HG02981 (cell line): Measurements from ENCODE around the gene MAL.

Experiments used
- ATAC-seq: cut with Tn5 transposase; IDR thresholded peaks from one replicate; pipeline ENCODE4 v1.9.1; 2021; ENCODE audit warnings: mild to moderate bottlenecking, moderate library complexity; ENCODE audit not compliant: unreplicated experiment

Gene MAL

DNA sequence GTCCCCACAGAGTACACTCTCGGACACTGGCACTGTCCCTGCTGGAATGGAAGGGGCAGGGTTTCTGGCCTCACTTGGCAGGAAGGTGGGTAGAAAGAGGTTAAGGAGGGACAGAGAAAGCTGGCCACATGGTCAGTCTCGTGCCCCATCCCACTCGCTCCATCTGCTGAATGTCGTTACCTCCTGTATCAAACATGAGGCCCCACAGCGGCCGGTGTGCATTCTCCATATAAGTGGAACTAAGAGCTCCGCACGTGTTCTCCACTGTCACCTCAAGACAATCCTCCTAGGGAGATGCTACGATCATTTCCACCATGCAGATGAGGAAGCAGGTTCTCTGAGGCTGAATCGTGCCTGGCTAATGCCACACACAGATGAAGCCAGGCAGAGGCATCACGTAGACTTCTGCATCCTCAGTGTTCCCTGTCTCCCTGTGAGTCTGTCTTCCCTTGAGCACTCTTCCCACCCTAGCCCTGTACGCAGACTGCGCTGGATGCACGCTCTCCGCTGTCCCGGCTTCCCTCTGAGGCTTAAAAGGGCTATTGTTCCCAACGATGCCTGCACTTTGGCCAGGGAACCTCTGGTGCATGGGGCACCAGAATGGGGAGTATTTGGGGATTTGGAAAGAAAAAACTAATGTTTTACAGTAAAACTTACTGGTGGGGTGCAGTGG lies 35.1 kb downstream of the MAL start:
- no peak for ATAC-seq

GRCh38 chr2:95061119-95061512 lies 35.6 kb downstream of the MAL start:
- no peak for ATAC-seq

DNA sequence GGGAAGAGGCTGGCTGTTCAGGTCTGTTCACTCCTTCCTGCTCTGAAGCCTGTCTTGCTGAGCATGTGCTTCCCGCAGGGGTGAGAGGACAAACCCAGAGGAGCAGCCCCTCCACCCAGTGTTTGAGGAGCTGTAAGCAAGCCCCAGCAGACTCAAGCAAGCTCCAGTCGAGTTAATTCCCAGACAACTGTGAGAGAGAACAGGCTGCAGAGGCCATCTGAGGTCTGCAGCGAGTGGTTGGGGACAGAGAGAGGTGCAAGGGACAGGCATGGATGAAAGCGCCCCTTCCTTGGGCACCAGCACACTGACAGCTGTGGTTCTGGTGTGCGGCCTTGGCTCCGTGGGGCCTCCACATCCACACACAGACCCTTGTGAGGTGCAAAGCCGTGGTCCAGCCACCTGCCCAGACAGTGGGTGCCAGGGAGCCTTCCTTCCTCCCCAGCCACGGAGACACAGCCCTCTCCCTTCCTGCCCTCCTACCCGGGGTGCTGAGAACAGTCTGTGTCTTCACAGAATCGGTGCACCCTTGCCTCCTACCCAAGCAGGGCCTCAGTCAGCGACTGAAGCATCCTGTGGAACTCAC lies 36.2 kb downstream of the MAL start:
- ATAC-seq: no peak

- peak; percentile 19 for ATAC-seq
Measured at GRCh38 chr2:95062242-95063085, 37.0 kb downstream of the MAL start.

- ATAC-seq: peak; percentile 61
Measured at GRCh38 chr2:95063086-95063958, 37.8 kb downstream of the MAL start.

GRCh38 chr2:95068256-95068655 lies 42.7 kb downstream of the MAL start:
- no peak for ATAC-seq

GRCh38 chr2:95069465-95069864 lies 44.0 kb downstream of the MAL start:
- ATAC-seq: no peak

- ATAC-seq: no peak
Measured at GRCh38 chr2:95071856-95072255, 46.3 kb downstream of the MAL start.

GRCh38 chr2:95072424-95072823 lies 46.9 kb downstream of the MAL start:
- no peak for ATAC-seq

- ATAC-seq: no peak
Measured at GRCh38 chr2:95073856-95074662, 48.6 kb downstream of the MAL start.

DNA sequence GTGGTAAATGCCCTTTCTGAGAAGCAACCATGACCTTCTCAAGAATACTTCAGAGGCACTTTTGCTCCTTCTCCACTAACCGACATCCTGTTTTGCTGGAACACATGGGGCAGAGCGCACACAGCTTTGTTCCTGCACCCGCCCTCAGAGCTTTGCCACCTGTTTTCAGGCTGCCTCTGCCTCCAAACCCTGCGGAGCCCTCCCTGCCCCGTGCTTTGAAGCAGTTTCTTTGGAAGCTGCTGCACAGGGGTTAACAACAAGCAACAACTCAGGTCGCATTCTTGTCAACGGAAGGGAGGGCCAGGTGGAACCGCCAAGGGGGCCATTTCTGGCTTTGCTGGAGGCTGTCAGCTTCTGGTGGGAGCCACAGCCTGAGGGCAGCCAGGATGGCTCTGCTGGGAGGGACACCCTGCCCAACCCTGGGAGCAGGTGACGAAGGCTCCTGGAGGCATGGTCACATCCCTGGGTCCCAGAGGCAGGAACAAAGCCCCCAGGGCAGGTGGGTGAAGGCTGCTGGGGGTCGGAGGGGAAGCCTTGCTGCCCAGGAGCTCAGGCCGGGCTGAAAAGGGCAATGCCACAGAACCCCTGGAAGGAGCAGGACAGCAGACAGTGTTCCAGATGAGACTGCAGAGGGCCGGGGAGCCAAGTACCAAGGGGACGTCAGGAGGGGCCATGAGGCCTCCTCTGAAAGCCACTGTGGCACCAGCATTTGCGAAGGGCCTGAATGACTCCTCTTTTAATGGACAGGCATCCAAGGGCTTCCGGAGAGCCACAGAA lies 49.3 kb downstream of the MAL start:
- ATAC-seq: no peak

- ATAC-seq: no peak
Measured at GRCh38 chr2:95075440-95076132, 50.1 kb downstream of the MAL start.

DNA sequence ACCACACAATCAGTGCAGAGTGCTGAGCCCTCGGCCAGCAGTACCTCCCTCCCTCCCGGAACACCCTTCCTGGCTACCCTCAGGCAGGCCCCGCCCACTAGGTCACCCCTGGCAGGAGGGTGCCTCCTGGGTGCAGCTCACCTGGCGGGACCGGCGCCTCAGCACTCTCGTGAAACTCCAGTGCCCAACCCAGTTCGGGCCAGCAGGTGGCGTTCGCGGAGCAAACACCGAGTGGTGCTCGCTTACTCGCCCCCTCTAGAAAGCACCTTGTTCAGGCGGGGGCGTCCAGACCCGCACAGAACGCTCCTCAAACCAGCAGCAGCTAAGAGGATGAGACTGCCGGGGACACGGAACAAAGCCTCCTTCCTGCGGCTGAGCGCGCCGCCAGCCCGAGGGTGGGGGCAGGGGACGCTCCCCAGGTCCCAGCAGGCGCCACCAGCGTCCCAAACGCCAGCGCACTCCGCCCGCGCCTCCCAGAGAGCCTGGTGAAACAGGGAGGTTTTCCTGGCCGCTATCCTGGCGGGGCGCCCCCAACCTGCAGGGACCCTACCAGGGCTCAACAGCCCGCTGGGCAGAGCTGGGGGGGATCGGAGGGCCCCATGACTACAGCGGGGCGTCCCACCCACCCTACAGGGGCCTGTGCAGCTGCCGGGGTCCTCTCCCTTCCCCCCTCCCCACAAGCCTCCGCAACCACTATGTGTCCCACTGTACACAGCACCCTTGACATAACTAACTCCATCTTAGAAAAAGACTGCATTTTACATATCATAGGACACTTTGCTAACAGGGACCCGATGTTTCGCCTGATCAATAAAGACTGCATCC lies 51.4 kb downstream of the MAL start:
- ATAC-seq: peak; percentile 86

DNA sequence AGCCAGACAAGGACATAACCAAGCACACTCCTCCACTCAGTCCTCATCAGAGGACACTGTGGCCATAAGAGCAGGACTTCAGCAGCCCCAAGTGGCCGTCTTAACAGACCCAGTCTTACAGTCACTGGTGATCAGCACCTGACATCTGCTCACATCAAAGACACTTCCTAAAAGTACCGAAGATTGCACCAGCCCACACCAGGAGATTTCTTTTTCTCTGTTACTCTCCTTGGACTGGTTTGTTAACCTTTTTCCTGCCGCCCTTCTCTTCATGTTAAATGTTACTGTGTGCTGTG lies 52.0 kb downstream of the MAL start:
- no peak for ATAC-seq

- no peak for ATAC-seq
Measured at GRCh38 chr2:95077861-95078603, 52.5 kb downstream of the MAL start.

DNA sequence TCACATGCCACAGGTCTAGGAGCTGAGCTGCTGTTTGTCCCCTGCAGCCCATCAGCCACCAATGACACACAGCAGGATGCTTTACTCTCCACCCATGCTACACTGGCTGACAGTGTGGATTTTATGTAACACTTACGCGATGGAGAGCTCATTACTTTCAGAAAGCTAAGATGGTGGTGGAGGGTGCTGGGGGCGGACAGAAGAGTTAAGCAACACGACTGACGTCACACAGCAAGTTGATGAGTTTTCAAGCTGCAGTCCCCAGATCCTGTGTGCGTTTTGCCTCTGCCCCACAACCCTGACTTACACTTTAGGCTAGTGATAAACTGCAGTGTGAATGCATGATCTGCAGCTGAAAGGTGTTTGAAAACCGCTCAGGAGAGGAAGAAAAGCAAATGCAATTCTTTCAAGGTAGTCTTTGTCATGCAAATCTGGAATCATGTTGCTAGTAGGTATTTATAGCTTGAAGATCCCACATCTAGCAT lies 53.7 kb downstream of the MAL start:
- no peak for ATAC-seq

DNA sequence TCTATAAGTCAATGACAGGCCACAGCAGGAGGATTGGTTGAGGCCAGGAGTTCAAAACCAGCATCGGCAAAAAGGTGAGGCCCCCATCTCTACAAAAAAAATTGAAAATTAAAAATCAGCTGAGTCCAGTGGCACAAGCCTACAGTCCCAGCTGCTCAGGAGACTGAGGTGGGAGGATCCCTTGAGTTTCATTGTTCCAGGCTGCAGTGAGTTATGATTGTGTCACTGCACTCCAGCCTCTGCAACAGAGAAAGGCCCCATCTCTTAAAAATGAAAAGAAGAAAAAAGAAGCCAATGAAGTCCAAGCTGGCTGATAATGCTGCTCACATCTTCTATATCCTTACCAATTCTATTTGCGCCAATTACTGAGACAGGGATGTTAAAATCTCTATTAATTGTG lies 57.0 kb downstream of the MAL start:
- no peak for ATAC-seq
